C4-2B (cell line): ENCODE measurements around the gene STT3B.

Experiments used
- ZFX ChIP-seq: fragments of 450-650 bp; IDR thresholded peaks from 2 replicates; pipeline ENCODE4 v1.6.1; 2017
- TF ChIP-seq, protein P1 (sequence below): fragments of 450-650 bp; conservative IDR thresholded peaks from 2 replicates; pipeline ENCODE4 v1.5.1; 2017; ENCODE audit warnings: mild to moderate bottlenecking

DNA sequence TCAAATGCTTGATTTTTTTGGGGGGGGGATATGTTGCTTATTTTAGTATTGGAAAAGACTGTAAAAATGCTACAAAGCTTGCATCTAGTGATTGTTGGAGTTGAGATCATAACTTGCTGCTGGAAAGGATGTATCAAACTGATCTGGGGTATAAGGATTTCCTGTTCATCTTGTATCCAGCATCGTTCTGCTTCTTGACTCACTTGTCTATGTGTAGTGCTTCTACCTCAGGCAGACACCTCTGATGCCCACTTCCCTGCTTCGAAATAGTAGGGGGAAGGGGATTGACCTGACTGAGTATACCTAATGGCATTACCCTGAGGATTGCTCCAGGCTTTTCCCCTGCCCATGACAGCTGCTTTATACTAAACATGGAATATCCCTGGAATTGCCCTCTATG lies 42.7 kb downstream of the STT3B start:
- TF ChIP-seq, protein P1, sequence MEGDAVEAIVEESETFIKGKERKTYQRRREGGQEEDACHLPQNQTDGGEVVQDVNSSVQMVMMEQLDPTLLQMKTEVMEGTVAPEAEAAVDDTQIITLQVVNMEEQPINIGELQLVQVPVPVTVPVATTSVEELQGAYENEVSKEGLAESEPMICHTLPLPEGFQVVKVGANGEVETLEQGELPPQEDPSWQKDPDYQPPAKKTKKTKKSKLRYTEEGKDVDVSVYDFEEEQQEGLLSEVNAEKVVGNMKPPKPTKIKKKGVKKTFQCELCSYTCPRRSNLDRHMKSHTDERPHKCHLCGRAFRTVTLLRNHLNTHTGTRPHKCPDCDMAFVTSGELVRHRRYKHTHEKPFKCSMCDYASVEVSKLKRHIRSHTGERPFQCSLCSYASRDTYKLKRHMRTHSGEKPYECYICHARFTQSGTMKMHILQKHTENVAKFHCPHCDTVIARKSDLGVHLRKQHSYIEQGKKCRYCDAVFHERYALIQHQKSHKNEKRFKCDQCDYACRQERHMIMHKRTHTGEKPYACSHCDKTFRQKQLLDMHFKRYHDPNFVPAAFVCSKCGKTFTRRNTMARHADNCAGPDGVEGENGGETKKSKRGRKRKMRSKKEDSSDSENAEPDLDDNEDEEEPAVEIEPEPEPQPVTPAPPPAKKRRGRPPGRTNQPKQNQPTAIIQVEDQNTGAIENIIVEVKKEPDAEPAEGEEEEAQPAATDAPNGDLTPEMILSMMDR, result no peak
- no peak for TF ChIP-seq ZFX
